CD4-positive, alpha-beta T cell treated with Interleukin-4 for 1 hour (primary cell): Measurements from ENCODE around the gene RXFP3.
"Not testable (repeated sequence)": the region's sequence is repeated elsewhere in the genome, so short reads cannot be mapped to it uniquely, and the experiment has no call there.

ENCODE experiments used
- DNase-seq, 2 donors: peaks; one replicate each; pipeline ENCODE4 v3.0.0-alpha.2; 2020 to 2022

Gene RXFP3, protein sequence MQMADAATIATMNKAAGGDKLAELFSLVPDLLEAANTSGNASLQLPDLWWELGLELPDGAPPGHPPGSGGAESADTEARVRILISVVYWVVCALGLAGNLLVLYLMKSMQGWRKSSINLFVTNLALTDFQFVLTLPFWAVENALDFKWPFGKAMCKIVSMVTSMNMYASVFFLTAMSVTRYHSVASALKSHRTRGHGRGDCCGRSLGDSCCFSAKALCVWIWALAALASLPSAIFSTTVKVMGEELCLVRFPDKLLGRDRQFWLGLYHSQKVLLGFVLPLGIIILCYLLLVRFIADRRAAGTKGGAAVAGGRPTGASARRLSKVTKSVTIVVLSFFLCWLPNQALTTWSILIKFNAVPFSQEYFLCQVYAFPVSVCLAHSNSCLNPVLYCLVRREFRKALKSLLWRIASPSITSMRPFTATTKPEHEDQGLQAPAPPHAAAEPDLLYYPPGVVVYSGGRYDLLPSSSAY

DNA sequence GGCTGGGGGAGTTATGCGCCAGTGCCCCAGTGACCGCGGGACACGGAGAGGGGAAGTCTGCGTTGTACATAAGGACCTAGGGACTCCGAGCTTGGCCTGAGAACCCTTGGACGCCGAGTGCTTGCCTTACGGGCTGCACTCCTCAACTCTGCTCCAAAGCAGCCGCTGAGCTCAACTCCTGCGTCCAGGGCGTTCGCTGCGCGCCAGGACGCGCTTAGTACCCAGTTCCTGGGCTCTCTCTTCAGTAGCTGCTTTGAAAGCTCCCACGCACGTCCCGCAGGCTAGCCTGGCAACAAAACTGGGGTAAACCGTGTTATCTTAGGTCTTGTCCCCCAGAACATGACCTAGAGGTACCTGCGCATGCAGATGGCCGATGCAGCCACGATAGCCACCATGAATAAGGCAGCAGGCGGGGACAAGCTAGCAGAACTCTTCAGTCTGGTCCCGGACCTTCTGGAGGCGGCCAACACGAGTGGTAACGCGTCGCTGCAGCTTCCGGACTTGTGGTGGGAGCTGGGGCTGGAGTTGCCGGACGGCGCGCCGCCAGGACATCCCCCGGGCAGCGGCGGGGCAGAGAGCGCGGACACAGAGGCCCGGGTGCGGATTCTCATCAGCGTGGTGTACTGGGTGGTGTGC, at the start of gene RXFP3:
RXFP3 (plus strand) TSS at position 6 of the 636 bp plus-strand sequence; CDS start at position 361, 355 bp downstream.
- DNase-seq = no peak

DNA sequence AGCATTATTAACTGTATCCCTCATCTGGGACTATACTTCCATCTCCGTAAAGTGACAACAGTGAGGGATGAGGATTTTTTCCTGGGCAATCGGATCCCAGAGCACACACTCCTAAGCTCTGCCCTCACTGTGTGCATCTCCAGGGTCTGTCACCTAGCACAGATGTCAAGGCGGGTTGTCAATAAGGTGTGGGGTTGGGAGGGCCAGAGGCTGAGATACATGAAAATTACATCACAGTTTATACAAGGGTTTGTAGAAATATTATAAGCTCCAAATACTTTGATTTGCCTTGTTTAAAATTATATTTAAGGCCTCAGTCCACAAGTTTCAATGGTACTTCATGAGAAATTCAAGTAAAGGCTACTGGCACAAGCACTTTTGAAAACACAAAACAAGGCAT, 48.9 kb upstream of the RXFP3 start:
- DNase-seq = no peak

DNA sequence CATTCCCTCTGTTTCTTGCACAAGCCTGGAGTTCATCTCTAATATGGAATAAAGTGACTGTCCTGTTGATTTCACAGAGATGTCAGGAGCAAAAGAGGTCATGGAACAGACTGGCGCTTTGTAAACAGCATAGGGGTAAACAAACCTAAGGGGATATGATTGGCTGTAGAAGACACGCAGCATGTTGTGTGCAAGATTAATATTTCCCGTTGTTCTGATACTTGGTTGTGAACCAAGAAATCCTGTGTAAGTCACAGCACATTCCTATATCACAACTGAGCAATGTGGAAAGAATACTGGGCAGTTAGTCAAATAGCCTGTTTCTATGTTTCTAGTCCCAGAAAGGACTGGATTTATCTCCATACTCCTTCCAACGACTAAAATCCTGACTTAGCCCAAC, 47.6 kb upstream of the RXFP3 start:
- DNase-seq = no peak

DNA sequence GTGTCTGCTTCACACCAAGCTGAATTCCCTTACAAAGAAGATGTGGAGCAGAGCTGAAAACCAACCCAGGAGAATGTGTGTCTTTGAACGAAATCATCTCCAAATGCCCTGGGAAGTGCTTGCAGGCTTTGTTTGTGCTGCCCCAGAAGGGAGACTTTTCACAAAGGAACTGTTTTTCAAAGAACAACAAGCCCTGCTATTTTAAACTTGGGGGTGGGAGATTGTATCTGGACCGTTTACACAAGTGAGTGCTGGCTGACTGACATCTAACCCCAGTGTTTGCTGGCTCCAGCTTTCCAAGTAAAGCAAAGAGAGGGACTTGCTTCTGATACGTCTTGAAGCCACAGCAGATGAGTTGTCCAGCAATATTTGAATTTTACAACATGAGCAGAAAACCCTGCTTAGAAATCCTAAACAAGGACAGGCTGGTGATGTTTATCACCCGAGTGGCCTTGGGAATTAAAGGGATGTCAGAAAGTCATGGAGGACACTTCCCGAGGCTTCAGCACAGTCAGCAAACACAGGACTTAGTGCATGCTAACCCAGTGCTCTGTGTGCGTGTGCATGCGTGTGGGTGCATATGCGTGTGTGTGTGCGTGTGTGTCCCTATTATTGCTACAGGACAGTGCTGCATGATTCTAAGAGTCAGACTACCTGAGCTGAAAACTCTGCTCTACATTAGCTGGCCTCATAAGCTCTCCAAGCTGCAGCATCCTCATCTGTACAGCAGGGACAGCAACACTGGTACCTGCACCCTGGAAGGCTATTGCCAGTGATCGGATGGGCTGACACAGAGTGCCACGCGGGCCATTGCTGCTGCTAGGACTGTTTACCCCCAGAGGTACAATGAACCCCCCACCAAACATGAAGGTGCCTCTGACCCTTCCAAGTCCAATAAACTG, 45.8 kb upstream of the RXFP3 start:
- DNase-seq = no peak

DNA sequence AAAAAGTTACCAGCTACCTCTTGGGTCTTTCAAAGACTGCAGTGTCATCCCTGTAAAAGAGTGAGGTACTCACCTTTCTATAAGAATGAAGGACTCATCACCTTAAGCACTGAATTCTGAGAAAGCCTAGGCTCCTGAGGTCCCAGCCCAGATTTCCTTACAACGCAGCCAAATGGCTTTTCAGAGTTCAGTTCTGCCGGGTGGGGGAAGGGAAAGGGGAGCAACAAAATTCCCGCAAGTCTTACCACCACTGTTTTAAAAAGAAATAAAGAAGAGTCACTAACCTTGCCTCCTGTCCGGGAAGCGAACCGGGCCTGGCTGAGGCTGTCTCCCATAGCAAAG, 44.8 kb upstream of the RXFP3 start:
- no peak for DNase-seq

DNA sequence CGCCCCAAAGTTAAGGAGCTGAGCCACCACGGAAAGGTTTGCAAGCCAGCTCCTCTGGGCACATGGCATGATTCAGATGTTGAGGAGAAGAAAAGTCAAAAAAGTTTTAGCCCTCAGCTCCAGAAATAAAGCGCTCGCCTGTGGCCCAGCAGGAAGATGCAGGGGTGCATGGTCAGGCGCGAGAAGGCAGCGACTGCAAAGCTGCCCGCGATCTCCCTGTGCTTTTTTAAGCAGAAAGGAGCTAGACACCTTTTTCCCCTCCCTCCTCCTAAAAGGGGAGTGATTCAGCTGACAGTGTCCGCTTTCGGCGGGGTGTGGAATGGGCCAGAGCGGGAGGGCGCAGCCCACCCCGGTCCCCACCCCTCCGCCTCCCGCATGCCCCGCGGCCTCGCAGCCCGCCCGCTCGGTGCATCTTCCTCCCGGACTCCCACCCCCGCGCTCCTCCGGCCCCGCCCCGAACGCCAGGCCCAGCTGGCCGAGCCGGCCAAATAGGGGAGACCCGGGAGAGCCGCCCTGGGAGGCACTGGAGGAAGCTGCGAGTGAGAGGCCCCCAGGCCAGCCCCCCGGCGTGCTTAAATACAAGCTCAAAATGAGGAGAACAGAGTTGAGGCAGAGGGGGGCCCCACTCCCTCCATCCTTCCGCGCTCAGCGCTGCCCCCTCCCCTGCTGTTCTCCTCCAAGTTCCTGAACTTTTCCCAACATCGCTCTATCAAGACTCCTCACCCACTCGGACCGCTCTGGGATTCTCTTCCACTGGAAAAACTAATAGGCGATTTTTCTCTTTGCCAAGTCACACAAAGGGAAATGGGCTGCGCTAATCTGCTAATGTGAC, 44.2 kb upstream of the RXFP3 start, which contains the start of gene ADAMTS12:
ADAMTS12 (minus strand) TSS at position 203 of the 832 bp plus-strand sequence; CDS start at position 69, 134 bp downstream.
- DNase-seq = no peak

DNA sequence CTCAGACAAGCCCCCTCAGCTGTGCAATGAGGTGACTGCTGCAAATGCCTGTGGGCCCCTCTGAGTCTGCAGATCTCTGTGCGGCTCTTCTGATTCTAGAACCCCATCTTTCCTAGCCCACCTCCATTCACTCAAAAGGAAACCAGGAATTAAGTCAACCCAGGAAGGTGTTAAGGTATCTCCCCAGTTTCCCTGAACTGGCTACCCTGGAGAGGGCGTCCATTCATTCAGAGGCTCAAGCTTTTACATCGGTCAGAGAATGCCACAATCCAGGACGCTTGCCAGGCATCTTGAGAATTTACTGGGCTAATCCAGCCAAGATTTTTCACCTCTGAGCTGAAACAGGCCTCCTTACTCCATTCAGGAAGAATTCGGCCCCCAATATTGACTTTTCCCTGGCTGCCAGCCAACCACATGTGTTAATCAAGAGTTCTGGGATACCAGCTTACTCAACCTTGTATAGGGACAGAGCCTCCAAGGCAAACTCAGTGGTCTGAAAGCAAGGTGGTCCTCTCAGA, 43.5 kb upstream of the RXFP3 start:
- no peak for DNase-seq

DNA sequence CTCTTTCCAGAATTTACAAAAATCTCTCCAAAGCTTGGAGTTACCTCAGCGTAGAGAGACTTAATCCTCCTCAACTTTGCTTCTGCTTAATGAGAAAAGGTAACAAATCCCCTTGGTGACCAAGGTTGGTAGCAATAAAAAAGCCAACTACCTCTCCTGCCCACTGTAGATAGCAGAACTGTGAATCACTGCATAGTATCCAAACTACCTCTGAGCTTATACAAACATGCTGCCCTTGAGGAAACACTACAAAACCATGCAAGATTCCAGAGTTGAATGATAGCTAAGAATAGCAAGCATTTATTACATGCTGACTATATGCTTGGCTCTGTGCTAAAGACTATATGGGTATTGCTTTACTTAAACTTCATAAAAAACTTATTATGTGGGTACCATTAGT, 41.6 kb upstream of the RXFP3 start:
- no peak for DNase-seq

DNA sequence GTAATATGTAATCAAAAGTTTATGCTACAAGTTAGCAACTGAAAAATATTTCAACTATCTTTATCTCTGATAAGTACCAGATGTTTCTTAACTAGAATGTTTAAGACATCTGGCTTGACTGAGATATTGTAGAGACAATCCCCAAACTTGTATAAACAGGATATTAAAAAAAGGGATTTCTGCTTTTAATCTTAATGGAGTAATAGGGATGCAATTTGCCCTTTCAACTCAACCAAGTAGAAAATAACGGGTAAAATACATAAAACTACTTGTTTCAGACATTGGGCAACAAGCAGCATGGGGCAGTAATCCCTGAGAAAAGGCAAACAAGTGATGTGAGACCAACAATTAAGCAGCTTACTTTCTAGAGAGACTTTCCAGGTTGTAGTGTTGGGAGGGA, 35.0 kb upstream of the RXFP3 start:
- DNase-seq = no peak

DNA sequence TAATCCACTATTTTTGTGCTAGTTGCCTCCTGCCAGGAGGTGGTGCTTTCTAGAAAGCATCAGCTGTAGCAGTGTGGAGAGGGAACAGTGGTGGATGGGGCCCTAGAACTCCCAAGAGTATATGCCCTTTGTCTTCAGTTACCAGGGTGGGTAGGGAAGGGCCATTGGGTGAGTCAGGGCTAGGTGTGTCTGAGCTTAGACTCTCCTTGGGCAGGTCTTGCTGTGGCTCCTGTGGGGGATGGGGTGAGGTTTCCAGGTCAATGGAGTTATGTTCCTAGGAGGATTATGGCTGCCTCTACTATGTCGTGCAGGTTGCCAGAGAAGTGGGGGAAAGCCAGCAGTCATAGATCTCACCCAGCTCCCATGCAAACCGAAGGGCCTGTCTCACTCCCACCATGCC, 33.1 kb upstream of the RXFP3 start:
- no peak for DNase-seq

DNA sequence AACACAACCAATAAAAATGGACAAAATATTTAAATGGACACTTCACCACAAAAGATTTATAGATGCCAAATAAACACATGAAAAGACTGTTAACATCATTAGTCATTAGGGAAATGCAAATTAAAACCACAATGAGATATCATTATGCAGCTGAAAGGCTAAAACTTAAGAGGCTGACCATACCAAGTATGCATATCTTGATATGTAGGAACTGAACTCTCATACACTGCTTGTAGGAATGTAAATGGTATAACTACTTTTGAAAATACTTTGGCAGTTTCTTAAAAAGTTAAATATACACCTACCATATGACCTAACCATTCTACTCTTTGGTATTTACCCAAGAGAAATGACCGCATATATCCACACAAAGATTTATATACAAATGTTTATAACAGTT, 30.8 kb upstream of the RXFP3 start:
- no peak for DNase-seq

DNA sequence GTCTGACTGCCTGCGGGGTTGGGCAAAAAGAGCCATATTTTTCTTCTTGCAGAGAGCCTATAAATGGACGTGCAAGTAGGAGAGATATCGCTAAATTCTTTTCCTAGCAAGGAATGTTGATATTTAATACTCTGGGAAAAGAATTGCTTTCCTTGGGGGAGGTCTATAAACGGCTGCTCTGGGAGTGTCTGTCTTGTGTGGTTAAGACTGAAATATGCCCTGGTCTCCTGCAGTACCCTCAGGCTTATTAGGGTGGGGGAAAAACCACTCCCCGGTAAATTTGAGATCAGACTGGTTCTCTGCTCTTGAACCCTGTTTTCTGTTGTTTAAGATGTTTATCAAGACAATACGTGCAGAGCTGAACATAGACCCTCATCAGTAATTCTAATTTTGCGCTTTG, 29.9 kb upstream of the RXFP3 start:
- DNase-seq = not testable (repeated sequence)

DNA sequence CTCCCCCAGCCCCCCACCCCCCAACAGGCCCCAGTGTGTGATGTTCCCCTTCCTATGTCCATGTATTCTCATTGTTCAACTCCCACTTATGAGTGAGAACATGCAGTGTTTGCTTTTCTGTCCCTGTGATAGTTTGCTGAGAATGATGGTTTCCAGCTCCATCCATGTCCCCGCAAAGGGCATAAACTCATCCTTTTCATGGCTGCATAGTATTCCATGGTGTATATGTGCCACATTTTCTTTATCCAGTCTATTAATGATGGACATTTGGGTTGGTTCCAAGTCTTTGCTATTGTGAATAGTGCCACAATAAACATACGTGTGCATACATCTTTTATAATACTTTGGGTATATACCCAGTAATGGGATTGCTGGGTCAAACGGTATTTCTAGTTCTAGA, 21.3 kb upstream of the RXFP3 start:
- not testable (repeated sequence) for DNase-seq

DNA sequence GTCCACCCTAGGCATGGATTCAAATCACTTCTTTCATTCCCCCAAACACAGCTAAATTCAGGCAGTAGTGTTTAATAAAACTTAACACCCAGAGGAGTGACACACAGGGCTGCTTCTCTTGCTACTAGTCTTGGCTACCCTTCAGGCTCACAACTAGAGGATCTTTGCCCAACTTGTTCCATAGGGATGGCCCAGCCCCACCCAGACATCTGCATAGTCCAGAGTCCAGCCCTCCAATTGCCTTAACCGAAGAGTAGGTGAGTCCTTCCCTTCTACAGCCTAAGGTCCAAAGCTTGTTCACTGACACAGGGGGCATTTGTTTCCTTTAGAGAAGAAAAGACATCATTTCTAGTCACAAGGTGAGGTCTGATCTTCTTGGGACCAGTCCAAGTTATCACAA, 15.2 kb upstream of the RXFP3 start:
- DNase-seq = no peak

DNA sequence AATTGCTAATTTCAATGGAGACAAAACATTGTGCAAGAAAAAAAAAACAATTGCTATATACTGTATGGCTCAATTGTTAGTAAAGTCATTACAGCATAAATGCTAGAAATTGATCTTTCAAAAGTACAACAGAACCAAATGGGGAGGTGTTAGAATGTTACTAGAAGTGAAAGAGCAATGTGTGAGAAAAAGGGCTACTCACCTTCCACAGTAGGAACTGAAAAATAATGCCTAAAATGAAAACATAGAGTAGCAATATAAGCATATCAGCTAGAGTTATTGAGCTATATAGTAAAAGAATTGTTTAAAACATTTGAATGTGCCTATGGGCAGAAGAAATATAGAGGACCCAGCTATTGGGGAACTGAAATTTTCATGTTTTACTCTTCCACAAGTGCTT, 10.9 kb upstream of the RXFP3 start:
- DNase-seq = no peak

DNA sequence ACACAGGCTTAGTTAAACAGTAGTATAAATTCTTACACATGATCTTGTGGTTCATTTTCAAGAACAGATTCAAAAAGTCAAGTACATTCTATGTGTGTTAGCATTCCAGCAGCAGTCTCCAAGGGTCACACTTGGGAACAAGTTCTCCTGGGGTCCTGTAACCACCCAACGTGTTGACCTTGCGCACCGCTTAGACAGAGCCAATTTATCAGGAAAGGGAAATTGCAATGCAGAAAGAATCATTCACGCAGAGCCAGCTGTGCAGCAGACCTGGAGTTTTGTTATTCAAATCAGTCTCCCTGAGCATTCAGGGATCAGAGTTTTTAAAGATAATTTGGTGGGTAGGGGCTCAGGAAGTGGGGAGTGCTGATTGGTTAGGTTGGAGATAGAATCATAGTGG, 8.5 kb upstream of the RXFP3 start:
- no peak for DNase-seq

DNA sequence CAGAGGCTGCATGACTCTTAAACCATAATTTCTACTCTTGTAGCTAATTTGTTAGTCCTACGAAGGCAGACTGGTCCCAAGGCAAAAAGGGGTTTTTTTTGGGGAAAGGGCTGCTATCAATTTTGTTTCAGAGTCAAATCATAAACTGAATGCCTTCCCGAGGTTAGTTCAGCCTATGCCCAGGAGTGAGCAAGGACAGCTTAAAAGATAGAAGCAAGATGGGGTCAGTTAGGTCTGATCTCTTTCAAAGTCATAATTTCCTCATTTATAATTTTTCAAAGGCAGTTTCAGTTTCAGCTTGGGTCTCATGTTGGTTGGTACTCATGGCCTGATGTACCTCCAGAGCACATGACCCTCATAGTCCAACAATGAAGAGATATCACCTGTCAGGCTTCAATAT, 7.9 kb upstream of the RXFP3 start:
- no peak for DNase-seq

DNA sequence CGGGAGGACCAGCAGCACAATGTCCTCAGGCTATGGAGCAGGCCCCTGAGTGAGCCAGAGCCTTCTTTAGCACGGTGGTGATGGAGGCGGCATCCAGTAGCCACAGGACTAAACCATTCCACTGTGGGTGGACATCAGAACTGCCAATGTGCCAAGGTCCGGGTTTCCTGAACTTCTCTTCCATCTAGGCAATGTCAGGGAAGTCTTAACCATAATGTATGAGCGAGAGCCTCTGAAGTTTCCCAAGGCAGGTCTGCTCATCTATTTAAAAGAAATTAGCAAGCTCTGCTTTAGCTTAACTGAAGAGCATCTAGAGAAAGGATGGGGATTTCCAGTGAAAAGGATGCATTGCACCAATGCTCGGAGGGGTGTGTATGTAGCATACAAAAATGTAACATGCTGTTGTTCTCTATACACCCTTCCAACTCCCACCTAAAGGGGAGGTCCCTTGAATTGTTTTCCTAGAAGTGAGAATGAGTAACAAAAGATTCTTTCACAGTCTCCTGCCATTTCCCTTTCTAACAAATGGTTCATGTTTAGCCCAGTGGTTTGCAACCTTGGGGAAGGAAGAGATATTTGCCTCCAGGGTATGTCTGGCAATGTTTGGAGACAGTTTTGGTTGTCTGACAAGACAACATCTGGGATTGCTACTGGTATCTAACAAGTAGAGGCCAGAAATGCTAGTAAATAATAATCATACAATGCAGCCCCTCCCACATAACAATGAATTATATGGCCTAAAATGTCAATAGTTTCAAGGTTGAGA, 6.1 kb upstream of the RXFP3 start:
- no peak for DNase-seq

DNA sequence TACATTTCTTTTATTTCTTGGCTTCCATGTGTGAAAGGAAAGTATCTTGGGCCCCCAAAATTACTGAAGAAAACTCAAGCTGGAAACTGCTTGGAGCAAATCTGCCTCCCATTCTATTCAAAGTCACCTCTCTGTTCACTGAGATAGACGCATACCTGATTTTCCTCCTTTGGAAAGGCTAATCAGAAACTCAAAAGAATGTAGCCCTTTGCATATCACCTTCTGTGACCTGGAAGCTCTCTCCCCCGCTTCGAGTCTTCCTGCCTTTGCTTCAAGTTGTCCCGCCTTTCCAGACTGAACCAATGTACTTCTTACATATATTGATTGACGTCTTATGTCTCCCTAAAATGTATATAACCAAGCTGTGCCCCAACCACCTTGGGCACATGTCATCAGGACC, 5.0 kb upstream of the RXFP3 start:
- no peak for DNase-seq

DNA sequence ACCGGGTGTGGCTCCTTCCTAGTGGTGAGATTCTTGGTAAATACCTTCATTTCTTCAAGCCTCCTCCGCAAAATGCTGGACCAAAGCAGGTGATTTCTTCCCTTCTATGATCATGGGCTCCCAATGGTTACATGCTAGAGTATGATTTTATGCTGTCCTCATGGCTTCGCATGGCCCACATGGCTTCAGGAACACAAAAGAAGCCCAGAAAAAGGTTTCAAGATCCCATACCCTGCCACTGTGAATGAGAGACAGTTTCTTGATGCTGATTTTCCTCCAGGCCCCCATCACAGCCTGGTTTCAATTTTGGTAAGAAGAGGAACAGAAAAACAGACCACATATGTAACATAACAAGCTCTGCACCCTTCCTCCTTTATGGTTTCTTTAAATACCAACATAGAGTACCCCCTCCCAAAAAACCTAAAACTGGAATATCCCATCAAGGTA, 2.4 kb upstream of the RXFP3 start:
- no peak for DNase-seq

DNA sequence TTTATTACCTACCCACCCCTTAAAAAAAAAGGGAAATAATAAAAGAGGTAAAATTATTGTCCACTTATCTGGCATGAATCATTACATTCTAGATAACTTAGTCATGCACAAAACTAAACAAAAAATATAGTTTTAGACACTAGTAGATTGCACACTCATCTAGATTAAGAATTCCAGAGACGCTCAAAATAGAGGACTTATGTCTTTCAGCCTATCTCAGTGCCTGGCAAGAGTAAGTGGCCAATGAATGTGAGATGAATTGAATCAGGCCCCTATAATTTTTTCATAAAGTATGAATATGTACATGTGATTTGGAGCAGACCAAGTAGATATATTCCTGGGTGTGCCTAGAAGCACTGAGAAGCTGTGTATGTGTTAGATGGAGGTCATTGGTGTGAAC, 2.0 kb upstream of the RXFP3 start:
- no peak for DNase-seq
